HEK293T (cell line): ENCODE measurements around the gene ZNF474.

Experiments
- ELF4 ChIP-seq: fragments of 450-650 bp; IDR thresholded peaks from 2 replicates; pipeline ENCODE4 v1.6.1; 2017; ENCODE audit warnings: antibody characterized with exemption
- FOXM1 ChIP-seq: fragments of 450-650 bp; IDR thresholded peaks from 2 replicates; pipeline ENCODE4 v1.6.1; 2017; ENCODE audit warnings: mild to moderate bottlenecking, borderline replicate concordance
- HDGF ChIP-seq: fragments of 450-650 bp; IDR thresholded peaks from 2 replicates; pipeline ENCODE4 v1.6.1; 2017; ENCODE audit warnings: antibody characterized with exemption, borderline replicate concordance
- L3MBTL2 ChIP-seq: fragments of 450-650 bp; conservative IDR thresholded peaks from 2 replicates; pipeline ENCODE4 v1.6.1; 2016; ENCODE audit warnings: mild to moderate bottlenecking
- SUZ12 ChIP-seq: fragments of 450-650 bp; IDR thresholded peaks from 2 replicates; pipeline ENCODE4 v1.6.1; 2016; ENCODE audit warnings: mild to moderate bottlenecking
- TARDBP ChIP-seq: fragments of 450-650 bp; IDR thresholded peaks from 2 replicates; pipeline ENCODE4 v1.6.1; 2016
- ZNF384 ChIP-seq: fragments of 450-650 bp; IDR thresholded peaks from 2 replicates; pipeline ENCODE4 v1.6.1; 2016

DNA sequence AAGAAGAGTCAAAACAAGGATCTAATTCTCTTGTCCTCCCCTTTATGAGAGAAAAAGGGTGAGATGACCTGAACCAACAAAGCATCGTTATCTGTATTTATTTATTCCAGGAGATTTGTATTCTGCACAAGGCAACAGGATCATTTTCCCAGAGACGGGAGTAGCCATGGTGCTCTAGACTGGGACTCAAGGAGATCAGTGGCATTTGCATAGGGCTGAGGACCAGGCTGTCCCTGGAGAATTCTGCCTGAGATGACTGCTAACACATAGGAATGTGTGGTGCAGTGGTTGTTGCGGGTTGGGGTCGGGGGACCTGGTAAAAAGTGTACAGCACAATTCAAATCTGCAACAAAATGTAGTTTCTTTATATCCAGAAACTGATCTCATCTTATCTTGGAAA is 22.3 kb upstream of the ZNF474 start:
- TF ChIP-seq FOXM1: no peak
- TF ChIP-seq SUZ12: no peak
- TF ChIP-seq ZNF384: no peak
- no peak for TF ChIP-seq L3MBTL2
- TF ChIP-seq ELF4: no peak
- TF ChIP-seq TARDBP: no peak
- TF ChIP-seq HDGF: no peak
